ENCODE results near the gene GNAI2.

- TF ChIP-seq, protein P1, sequence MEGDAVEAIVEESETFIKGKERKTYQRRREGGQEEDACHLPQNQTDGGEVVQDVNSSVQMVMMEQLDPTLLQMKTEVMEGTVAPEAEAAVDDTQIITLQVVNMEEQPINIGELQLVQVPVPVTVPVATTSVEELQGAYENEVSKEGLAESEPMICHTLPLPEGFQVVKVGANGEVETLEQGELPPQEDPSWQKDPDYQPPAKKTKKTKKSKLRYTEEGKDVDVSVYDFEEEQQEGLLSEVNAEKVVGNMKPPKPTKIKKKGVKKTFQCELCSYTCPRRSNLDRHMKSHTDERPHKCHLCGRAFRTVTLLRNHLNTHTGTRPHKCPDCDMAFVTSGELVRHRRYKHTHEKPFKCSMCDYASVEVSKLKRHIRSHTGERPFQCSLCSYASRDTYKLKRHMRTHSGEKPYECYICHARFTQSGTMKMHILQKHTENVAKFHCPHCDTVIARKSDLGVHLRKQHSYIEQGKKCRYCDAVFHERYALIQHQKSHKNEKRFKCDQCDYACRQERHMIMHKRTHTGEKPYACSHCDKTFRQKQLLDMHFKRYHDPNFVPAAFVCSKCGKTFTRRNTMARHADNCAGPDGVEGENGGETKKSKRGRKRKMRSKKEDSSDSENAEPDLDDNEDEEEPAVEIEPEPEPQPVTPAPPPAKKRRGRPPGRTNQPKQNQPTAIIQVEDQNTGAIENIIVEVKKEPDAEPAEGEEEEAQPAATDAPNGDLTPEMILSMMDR (conservative IDR thresholded peaks at IDR 0.05) = no peak
- TF ChIP-seq EZH2 (IDR thresholded peaks at IDR 0.05; ENCODE audit: low read depth) = no peak
Observed at GRCh38 chr3:50286322-50287227, 50.6 kb downstream of the GNAI2 start.

Data from PC-9 (cell line).